ENCODE data around the gene TRAPPC10.

TRAPPC10 gene

GRCh38 chr21:43983860-43984420, 28.2 kb upstream of the TRAPPC10 start:
- no peak for DNase-seq

DNA sequence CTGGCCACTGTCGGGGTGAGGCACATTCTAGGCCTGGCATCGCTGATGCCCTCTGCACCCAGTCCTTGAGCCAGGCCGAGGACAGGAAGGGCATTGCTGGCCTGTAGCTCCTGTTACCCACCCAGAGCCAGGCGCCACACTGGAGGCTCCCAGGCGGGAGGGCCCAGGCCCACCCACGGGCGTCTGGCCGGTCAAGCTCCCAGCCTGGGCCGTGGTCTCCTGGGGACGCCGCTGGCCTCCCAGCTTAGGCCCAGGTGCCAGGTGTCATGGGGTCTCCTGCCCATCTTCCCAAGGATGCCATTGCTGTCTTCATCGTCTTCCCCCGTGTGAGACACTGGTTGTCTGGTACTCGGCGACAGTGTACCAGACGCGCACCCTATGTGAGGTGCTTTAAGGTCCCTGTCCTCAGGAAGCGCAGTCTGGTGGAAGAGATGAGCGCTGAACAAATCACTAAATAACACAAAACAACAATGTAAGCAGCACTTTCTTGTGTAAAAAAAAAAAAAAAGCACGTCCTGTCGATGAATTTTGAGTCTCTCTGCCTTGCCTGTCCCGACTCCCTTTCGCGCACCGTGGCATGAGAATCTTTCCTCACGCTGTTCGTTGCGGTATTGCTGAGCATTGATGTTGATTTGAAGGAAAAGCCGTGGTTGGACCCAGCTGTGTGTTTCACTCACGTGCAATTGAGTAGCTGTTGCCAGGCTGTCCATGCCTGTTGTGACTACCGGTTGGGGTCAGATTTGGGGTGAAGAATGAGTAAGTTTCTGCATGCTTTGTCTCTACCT, 27.0 kb upstream of the TRAPPC10 start:
- DNase-seq: no peak

- no peak for DNase-seq
These were observed 26.3 kb upstream of the TRAPPC10 start for GRCh38 chr21:43985690-43986251.

DNA sequence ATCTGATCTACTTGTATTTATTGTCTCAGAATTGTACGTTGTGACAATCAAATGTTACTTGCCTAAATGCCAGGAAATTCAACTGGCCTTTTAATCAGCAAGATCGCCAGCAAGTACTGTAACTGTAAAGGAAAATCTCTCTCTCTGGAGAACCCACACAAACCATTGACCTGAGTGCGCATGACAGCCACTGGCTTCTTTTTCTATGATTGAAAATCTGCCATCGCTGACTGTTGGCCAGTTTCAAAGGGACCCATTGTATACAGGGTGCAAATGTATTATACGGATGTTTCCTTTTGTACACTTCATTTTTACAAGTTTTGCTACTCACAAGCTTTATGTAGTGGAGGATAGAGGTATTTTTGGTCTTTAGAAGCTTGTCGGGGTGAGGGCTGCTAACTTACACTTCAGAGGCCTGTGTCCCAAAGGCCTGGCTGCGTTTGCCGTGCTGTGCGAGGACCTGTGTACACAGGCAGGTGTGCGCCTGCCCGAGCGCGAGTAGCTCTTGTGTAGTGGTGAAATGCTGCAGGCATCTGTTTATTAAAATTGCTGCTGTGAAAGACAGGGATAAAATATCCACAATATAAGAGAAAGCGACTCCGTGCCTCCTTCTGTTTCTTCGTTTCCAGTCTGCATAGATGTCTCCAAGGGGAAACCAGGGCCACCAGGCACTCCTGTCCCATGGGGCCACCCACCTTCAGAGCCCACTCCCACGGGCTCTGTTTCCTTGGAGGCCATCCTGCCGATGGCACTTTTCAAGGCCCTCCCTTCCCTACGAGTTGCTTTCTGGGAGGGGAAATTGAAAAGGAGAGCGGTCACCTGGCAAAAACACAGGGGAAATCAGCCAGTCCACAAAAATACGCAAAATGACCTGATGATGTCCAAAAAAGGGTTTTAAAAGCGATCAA, 25.3 kb upstream of the TRAPPC10 start:
- DNase-seq: no peak

DNA sequence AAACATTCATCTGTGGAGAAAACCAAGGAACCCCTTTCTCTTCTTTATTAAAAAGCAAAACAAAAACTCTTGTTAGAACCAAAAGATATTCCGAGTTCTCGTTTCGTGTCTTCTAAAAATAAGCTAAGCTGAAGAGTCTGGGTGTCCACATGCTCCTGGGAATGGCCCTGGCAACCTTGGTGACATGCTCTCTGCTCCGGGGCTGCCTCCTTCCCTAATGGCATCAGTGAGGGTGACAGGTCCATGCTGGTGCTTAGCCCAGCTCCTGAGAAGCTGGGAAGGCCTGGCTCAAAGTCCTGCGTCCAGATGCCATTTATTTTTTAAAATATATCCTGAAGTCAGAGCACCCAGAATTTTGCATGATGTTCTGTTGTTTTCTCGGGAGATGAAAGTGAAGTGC, 24.6 kb upstream of the TRAPPC10 start:
- no peak for DNase-seq

DNA sequence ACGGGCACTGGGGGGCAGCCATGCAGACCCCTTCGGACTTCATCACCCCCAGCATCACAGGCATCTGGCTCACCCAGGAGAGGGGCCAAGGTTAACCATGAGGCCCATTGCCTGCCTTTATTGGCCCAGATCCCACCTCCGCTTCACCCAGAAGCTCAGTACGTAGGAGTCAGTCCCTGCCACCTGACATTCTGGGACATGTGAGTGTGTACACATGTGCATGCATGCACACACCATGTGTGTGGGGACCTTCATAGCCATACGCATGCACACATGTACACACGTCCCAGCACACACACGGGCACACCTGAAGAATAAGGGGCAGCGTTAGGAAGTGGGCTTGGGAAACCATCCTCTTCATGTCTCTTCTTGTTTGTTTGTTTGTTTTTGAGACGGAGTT, 24.1 kb upstream of the TRAPPC10 start:
- no peak for DNase-seq

GRCh38 chr21:43988506-43989230, 23.4 kb upstream of the TRAPPC10 start:
- no peak for DNase-seq

- DNase-seq: no peak
These were observed 22.7 kb upstream of the TRAPPC10 start for GRCh38 chr21:43989401-43989800.

- no peak for DNase-seq
These were observed 20.6 kb upstream of the TRAPPC10 start for GRCh38 chr21:43991447-43991991.

GRCh38 chr21:43992121-43992520, 20.0 kb upstream of the TRAPPC10 start:
- no peak for DNase-seq

DNA sequence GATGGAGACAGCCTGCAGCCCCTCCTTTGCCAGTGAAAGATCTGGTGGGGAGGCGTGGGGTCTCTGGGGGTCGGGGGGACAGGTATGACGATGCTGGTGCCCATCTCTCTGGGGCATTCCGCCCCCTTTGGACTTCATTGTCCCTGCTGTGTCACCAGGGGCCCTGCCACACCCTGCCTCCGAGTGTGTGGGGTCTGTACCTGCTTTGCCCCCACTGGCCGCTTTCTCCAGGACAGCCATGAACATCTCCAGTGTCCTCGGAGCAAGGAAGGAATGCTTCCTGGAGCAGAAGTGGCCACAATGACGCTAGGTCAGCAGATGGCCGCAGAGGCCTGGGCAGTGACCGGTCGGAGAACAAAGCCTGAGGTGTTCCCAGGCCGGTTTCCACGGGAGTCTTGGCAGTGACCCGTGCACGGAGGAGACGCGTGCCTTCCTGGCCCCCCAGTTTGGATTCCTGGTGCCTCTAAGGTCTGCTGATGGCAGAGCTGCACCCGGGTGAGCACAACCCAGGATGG, 18.6 kb upstream of the TRAPPC10 start:
- no peak for DNase-seq

- DNase-seq: no peak
These were observed 18.0 kb upstream of the TRAPPC10 start for GRCh38 chr21:43994085-43994484.

DNA sequence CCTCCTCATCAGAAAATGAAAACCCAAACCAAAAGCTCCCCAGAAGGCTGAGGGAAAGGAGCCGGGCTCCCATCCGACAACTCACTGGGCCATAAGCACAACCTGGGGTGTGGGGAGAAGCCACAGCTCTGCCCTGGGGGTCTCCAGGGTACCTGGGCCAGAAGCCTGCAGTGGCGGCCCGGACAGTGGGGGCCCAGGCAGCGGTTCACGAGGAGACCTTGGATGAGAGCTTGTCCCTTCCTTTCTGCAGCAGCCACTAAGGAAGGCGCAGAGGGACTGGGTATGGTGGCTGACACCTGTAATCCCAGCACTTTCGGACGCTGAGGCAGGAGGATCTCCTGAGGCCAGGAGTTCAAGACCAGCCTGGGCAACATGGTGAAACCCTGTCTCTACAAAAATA, 17.5 kb upstream of the TRAPPC10 start:
- DNase-seq: no peak

DNA sequence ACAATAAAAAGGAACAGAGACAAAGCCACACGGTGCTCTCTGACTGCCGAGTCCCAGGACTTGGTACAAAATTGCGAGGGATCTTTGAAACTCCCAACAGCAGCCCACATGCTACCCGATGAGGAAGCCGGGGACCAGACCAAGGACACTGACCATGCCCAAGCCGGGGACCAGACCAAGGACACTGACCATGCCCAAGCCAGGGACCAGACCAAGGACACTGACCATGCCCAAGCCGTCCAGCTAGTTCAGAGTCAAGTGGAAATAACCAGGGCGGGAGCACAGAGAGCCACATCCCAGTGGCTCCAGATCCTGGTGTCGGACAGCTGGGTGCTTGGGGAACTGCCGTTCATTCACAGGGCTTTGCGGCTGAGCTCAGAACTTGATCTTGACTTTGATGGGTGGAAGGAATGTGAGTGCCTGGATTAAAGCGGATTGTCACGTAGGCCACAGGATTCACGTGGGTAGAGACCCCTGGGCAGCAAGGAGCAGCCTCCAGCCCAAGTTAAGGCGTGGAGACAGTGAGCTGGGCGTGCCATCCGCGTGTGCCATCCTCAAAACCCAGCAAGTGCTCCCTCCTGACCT, 16.5 kb upstream of the TRAPPC10 start:
- DNase-seq: no peak

DNA sequence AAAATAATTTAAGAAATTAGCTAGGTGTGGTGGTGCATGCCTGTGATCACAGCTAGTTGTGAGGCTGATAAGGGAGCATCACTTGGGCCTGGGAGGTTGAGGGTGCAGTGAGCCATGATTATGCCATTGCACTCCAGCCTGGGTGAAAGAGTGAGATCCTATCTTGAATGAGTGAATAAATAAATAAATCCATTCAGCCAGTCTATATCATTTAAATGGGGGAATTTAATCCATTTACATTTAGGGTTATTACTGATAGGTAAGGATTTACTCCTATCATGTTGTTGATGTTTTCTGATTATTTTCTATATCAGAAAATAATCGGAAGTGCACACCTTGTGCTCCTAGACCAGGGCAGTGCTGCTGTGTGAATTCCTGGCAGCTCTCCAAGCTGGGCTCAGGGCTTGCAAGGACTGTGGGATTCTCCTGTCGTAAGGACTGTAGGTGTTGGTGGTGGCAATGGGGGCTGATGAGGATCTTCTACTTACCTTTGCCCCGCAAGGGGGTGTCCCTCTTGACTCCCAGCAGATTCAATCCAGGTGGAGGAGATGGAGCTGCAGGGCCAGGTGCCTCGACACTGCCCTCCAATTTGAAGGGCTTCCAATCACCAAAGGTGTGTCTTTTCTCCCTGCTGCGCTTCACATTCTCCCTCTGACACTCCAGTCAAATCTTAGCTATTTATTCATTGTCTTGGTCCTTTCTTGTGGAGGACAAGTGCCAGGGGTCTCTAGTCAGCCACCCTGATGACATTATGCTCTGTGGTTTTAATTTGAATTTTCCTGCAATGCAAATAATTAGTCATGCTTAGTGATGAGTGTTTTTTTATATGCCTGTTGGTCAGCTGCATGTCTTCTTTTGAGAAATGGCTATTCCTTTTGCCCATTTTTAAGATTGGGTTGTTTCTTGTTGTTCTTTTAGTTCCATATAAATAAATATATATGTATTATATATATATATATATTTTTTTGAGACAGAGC, 14.1 kb upstream of the TRAPPC10 start:
- DNase-seq: no peak

- no peak for DNase-seq
These were observed 11.7 kb upstream of the TRAPPC10 start for GRCh38 chr21:44000360-44000759.

DNA sequence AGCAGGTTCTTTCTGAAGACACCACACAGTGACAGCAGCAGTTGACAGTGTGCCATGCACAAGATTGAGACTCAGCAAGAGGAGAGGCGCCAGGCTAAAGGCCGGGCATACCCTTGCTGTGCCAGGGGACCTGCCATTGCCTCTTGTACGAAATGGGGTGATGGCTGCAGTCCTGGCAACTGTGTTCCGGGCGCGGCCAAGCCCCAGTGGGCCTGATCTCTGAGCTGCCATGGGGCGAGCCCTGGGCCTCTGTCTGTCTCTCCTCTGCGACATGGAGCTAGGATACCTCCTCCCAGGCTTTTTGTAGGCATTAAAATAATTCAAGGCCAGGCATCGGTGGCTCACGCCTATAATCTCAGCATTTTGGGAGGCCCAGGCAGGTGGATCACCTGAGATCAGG, 9.6 kb upstream of the TRAPPC10 start:
- no peak for DNase-seq

DNA sequence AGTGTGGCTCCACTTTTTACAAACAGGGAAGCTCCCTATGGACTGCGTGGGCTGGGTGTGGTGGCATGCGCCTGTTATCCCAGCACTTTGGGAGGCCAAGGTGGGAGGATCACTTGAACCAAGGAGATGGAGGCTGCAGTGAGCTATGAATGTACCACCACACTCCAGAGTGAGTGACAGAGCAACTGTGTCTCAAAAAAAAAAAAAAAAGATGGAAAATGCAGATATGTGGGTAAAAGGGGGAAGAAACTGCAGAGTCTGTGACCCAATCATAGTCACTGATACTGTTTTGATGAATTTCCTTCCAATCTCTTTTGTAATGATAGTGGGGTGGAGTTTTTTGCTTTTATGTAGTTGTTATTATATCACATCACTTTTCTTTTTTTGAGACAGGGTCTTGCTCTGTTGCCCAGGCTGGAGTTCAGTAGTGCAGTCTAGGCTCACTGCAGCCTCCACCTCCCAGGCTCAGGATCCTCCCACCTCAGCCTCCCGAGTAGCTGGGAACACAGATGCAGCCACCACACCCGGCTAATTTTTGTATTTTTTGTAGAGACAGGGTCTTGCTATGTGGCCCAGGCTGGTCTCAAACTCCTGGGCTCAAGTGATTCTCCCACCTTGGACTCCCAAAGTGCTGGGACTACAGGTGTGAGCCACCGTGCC, 8.7 kb upstream of the TRAPPC10 start:
- no peak for DNase-seq

DNA sequence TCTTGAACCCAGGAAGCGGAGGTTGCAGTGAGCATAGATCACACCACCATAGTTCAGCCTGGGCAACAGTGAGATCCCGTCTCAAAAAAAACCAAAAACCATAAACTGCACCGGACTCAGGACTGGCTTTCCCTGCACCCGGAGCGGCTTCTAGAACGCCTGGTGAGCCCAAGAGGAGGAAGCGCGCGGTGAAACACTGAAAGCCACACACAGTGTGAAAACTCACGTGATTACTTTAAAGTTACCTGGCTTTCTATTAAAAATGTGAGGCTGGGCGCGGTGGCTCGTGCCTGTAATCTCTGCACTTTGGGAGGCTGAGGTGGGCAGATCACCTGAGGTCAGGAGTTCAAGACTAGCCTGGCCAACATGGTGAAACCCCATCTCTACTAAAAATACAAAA, 7.0 kb upstream of the TRAPPC10 start:
- no peak for DNase-seq

GRCh38 chr21:44005593-44005992, 6.5 kb upstream of the TRAPPC10 start:
- no peak for DNase-seq

Measured in CD4-positive, alpha-beta T cell treated with Interferon alpha-2 for 1 hour (primary cell).